ENCODE measurements around the gene TBCK.

TBCK gene

GRCh38 chr4:106109929-106110328, 206.1 kb downstream of the TBCK start:
- no peak for DNase-seq

- no peak for DNase-seq
These were observed 210.3 kb downstream of the TBCK start for GRCh38 chr4:106105697-106106096.

DNA sequence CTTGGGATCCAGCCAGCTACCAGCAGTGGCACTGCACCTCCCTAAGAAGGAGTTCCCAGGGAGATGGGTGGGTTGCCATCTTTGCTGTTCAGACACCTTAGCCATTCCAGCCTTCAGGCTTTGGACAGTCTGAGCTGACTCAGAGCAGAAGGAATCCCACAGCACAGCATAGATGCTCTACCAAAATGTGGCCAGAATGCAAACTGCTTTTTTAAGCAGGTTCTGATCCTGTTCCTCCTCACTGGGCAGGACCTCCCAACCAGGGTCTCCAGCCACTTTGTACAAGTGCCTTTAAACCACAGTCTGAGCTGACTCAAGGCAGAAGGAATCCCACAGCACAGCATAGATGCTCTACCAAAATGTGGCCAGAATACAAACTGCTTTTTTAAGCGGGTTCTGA, 211.7 kb downstream of the TBCK start:
- no peak for DNase-seq

DNA sequence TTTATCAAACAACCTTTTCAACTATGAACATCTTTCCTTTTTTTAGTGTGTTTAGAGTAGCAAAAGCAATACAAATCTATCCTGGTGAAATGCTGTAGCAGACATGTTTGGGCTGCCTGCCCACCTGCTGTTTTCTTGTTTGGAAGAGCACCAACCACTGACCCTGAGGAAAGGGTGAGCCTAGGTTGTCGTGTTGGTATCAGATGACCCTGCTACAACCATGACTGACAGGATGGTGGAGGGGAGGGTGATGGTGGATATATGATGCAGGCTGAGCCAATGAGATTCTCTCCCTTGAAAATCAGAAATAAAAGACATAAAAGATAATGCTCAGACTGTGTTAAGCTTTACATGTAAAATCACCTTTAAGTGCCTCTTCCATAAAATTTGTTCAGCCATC, 219.6 kb downstream of the TBCK start:
- DNase-seq, result no peak

DNA sequence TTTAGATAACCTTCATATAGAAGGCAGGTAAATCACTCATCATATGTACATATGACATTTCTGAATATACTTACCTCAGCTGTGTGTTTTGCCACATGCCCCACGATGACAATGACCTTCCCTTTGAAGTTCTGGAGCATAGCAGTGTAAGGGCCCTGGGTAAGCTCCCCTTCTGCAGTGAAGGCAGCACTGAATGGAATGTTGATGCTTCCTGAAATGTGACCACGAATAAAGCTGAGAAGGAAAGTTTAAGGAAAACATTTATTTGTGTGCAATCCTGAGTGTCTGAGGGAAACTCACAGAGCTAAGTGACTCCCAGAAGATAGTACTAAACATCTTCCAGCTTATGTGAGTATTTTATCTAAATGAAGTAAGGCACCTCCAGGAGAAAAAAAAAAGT, 220.6 kb downstream of the TBCK start:
- DNase-seq, result no peak

GRCh38 chr4:106092361-106093040, 223.5 kb downstream of the TBCK start:
- no peak for DNase-seq

DNA sequence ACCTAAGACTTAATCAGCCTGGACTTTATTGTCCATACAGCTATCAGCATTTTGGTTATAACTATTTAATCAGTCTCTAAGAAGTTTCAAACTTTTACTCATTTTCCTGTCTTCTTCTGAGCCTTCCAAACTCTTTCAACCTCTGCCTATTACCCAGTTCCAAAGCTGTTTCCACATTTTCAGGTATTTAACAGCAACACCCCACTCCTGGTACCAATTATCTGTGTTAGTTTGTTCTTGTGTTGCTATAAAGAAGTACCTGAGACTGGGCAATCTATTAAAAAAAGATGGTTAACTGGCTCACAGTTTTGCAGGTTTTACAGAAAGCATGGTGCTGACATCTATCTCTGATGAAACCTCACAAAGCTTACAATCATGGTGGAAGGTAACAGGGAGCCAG, 225.2 kb downstream of the TBCK start:
- DNase-seq, result no peak

DNA sequence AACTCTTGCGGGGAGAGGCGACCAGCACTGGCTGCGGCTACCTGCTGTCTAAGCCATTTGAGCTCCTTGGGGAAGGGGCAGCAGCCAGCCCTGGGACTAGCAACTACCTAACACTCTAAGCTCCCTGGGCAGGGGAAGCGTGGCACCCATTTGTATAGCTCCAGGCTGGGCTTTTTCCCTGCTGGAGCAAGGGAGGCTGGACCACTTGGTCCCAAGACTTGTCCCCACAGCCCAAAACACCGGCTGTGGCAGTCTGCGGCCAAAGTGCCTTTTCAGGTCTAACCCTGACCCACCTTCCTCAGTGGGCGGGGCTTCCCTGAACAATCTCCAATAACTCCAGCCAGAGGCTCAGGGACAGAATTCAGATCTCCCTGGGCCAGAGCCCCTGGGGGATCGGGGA, 232.9 kb downstream of the TBCK start:
- DNase-seq, result no peak

DNA sequence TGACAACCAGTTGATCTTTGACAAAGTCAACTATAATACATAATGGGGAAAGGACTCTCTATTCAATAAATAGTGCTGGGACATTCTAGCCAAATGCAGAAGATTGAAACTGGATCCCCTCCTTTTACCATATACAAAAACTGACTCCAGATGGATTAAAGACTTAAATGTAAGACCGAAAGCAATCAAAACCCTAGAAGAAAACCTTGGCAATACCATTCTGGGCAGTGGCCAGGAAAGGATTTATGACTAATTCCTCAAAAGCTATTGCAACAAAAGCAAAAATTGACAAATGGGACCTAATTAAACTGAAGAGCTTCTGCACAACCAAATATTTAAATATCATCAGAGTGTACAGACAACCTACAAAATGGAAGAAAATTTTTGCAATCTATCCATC, 235.6 kb downstream of the TBCK start:
- DNase-seq, result no peak

DNA sequence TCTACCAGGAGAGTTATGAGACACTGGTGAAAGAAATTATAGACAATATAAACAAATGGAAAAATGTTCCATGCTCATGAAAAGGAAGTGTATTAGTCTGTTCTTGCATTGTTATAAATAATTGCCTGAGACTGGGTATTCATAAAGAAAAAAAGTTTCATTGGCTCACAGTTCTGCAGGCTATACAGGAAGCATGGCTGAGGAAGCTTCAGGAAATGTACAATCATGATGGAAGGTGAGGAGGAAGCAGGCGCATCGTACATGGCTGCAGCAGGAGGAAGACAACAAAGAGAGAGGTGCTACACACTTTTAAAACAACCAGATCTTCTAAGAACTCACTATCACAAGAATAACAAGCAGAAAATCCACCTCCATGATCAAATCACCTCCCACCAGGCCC, 236.4 kb downstream of the TBCK start:
- DNase-seq, result no peak

DNA sequence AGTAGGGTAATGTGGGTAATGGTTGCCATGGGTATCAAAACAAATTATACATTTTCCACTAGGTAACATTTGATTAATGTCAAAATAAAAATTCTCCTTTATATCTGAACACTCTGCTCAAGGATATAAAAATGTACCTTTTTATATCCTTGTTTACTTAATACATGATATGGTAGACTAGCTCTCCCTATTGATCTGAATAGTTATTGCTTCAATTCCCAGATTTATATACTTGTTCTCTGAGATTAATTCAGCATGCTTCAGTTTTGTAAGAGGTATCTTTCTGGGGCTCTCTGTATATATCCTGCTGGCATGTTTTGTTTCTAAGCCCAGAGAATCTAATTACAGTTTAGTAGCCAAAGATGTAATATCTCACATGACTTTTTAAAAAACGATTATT, 251.0 kb downstream of the TBCK start:
- DNase-seq, result no peak

- no peak for DNase-seq
These were observed 253.0 kb downstream of the TBCK start for GRCh38 chr4:106063009-106063408.

DNA sequence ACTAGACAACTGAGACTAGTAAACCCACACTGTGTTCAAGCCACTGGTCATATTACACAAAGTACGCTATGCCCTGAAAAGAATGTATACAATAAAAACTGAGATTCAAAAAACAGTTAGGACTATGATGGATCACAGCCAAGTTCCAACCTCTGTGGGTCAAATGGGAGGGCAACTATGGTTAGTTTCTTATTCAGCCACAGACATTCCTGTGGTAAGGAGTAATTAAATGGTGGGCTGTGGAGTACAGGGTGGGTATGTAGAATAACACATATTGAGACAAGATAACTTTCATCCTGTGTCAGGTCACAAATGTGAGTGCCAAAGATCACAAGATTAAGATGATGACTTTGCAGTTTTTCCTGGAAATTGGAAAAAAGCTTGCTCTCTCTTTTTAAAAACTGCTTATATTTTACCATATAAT, 253.5 kb downstream of the TBCK start:
- DNase-seq, result no peak

- no peak for DNase-seq
These were observed 257.1 kb downstream of the TBCK start for GRCh38 chr4:106058921-106059320.

GRCh38 chr4:106056914-106057313, 259.1 kb downstream of the TBCK start:
- DNase-seq, result no peak

DNA sequence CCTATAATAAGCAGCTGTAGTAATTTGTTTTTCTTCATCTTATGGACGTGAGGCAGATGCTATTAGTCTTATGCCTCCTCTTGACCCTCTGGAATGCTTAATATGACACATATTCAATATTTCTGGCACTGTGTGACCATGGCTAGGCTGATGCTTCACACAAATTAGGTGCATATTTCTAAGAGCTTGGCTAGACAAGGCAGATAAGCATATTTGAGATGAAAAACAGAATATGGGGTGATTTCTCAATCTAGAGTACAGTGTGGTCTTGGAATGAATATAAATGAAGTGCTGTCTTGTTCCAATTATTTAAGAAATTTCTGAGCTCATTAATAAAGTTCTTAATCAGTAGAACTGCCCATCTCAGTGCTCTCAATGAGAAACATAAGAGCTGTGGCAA, 264.5 kb downstream of the TBCK start:
- DNase-seq, result no peak

DNA sequence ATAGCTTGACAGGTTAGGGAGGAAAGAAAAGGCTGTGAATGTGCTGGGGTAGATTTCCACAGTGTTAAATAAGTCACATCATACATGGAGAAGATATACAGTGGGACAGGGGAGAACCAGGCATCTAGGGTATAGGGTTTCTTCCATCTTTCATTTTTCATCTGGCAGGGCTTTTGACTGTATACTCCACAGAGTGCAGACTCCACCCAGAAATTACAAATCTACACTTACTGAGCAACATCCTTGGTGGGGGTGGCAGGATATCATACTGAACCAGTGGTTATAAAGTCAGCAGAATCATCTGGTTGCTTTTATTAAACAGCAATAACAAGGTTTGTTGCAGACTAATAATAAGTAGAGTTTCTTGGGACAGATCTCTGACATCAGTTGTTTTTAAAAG, 266.5 kb downstream of the TBCK start:
- no peak for DNase-seq

DNA sequence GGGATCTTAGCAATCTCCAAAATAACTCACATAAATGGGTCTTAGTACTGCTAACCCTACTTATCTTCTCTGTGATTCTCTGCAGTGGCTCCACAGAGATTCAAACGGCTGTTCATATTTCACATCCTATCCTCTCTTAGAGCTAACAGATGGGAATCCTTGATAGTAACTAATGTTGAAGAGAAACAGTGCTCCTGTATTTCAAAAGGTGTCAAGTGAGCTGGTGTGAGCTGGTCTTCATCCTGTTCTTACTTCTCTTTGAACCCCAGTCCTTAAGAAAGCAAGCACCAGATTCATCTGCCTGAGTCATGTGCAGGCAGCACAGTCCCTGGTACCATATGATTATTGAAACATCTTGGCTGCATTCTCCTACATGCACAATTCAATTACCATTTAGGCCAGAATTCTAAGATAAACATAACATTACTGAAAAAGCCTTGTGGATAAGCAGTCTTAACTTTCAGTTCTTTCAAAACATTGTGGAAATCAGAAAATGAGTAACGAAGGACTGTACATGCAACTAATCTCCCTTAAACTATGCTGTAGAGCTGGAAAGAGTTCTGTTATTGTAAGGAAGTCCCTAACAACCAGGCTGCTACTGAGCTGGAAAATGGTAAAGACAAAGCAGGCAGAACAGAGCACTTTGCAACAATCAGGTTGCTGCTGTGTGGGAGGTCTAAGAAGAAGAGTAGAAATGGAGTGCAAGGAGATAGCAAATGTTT, 267.6 kb downstream of the TBCK start:
- DNase-seq, result no peak

DNA sequence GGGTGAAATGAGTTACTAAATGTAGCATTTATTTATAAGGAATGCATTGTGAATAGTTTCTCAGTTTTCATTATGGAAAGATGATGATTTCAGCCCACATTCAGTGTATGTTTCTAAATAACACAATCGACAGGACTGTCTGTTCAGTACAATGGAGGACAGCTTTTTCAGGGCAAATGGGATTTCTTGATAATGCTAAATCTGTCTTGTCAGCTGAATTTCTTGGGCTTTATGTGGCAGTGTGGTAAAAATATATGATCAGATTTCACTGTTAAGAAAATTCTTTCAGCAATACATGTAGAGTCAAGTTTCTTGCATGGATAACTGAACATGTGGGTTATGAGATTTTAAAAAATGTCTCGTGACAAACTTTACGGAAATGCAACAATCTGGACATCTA, 269.9 kb downstream of the TBCK start:
- DNase-seq, result no peak

GRCh38 chr4:106041294-106042002, 274.6 kb downstream of the TBCK start:
- no peak for DNase-seq

DNA sequence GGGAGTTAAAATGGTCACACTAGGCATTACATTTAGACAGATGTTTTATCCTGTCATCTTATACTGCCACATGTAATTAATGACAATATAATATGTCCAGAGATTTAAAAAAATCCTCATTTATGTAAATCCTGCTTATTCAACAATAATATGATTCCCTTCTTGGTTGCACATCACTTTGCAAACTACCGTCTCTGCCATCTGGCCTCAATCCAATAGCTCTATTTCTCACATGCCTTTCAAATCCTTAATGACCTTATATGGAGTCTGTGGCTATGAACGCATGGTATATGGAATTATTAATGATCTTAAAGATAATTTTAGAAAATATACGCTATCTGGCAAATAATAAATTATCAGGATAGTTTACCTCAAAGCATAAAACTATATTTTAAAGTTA, 276.2 kb downstream of the TBCK start:
- DNase-seq, result no peak

GRCh38 chr4:106038908-106039307, 277.1 kb downstream of the TBCK start:
- DNase-seq, result no peak

DNA sequence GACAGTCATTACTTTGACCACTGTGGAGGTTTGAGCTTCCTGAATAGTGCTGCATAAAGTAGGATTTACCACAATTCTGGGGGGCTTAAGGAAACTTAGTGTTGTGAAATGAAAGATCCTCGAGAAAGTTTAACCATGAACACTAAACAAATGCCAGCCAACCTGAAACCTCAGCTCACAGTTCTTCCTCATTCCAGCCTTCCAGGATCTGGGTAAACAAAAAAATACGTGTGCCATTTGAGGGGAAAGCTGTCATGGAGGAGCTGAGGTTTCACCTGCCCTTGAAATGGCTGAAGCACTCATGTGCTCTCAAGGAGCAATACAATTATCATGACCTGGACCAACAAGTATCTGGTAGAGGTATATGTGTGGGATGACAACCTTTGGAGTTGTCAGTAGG, 278.0 kb downstream of the TBCK start:
- no peak for DNase-seq

DNA sequence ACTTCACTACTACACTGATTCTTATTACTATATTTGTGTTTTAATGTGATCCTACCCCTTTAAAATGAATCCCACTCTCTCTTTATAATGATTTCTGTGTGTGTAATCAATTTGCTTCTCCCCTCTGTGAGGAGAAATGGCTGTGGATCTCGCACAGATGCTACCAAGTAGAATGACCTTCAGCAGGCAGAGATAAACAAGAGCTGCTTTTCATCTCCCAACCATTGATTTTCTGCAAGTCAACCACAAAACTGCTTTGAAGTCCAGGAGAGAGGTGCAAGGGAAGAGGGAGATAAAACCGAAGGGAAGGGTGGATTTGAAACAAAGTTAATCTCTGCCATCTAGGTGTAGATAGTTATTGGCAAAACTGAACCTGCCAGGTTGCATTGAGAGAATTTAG, 279.2 kb downstream of the TBCK start:
- DNase-seq, result no peak
